ENCODE results near the gene TEX14. TPM values are rescaled to one million over a fixed set of nuclear protein-coding genes. Genes with fewer than 3 reads are reported as not detected.
"Not testable (repeated sequence)": the region's sequence is repeated elsewhere in the genome, so short reads cannot be mapped to it uniquely, and the experiment has no call there.

The TEX14 gene
- total RNA-seq, 1 experiment from 2014 or later, result not detected

DNA sequence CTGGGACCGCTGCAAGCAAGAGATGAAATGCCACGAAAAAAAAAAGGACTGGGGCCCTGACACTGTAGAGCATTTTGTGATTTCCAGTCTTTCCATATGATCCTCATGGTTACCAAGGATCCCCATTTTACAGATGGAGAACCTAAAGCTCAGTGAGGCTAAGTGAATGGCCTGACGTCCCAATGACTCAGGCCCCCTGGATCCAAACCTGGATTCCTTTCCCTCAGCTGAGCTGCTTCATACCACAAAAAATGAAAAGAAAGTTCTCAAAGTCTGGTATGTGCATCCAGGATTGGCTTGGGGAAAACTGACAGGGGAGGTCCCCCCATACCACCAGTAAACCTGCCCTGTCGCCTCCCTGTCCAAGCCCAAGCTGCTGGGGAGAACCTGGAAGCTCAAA is 80.5 kb downstream of the TEX14 start:
- DNase-seq (ENCODE audit: low read depth), result peak; percentile 5

DNA sequence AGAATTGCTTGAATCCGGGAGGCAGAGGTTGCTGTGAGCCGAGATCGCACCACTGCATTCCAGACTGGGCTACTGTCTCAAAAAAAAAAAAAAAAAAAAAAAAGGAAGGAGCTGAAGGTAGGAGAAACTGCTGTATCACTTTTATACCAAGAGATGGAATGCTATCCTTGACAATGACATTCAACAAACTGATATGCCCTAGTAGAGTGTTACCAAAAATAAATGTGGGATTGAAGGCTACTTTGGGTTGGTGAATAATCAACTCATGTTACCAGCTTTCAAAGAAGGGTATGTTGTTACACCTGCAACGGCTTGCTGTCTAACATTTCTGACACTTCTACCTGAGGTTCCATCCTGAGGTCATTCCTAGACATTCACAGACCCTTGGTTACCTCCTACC is 84.9 kb downstream of the TEX14 start:
- DNase-seq (ENCODE audit: low read depth), result no peak

DNA sequence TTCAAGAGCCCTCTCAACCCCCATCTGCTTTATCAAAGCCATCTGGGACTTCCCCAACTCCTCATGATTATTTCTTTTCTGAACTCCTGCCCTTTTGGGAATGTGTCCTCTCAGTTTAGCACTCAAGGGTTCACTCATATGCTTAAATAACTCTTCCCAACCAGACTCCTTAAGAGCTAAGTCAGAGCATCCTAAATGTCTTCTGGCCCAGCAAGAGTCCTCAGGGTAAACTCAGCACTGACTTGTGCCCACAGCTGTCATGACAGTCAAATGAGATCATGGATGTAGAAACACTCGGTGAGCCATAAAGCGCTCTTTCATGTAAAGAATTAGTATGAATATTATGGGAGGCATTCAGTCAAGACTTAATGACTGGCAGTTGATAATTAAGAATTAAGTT is 85.9 kb downstream of the TEX14 start:
- DNase-seq (ENCODE audit: low read depth), result no peak

DNA sequence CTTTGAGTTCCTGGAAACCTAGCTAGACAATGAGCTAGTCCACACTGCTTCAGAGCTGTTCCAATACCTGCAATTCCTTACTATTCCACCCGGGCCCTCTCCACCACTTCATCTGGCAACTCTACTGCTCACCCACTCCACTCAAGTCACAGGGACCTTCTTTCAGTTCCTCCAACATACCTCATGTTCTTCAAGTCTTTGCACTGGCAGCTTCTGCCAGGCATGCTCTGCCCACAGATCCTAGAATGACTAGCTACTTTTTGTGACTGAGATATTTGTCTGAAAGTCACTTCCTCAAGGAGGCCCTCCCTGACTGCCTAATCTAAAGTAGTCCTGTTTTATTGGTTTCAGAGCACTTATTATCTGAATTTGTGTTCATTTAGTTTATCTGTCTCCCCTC is 86.4 kb downstream of the TEX14 start:
- DNase-seq (ENCODE audit: low read depth), result no peak

DNA sequence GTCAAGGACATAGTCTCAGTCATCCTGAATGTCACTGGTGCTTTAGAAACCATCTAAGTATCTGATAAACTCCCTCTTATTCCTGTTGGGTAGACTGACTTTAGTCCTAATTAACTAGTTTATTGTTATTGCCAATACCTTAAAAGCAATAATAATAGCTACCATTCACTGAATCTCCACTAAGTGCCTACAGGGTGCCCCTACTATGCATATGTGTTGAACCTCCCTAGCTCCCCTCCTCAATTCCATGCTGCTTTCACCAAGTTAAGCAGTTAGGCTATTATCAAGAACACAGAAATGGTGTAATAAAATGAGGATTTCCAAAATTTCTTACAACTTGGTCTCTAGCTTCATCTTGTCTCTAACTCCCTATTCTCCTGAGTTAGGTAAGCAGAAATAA is 89.9 kb downstream of the TEX14 start:
- DNase-seq (ENCODE audit: low read depth), result no peak

DNA sequence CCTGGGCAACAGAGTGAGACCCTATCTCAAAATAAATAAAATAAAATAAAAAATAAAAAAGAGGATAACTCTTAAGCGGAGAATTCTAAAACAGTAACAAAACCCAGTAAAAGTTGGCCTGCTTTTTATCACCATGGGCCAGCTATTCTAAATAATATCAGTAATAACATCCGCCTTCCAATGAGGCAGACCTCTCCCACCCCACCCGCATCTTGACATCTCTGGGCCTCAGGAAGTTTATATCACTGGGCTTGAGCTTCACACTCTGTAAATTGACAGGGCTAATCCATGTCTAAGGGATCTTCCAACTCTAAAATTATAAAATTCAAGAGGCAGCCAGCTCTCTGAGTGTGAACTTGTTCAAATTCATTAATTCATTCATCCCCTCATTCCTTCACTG is 94.5 kb downstream of the TEX14 start:
- DNase-seq (ENCODE audit: low read depth), result no peak

DNA sequence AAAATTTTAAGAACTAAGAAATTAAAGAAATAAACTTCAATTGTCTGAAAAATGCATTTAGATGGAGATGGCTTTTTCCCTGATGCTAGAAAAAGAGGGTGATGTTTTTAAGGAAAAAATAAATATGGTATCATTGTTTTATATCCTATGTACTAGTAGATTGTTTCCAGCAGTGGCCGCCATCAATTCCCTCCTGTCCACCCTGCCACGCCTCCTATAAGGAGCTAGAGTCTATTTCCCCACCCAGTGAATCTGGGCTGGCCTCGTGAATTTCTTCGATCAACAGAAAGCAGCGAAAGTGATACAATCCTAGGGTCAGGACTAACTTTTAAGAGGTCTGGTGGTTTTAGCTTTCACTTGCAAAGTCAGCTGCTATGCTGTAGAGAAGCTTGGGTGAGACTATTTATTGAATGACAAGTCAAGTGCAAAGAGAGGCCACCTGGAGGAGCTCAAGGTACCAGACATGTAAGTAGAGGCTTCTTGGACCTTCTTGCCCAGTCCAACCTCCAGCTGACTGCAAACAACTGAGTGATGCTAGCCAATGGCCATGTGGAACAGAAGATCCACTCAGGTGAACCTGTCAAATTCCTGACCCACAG is 96.6 kb downstream of the TEX14 start:
- DNase-seq (ENCODE audit: low read depth), result peak; percentile 7

DNA sequence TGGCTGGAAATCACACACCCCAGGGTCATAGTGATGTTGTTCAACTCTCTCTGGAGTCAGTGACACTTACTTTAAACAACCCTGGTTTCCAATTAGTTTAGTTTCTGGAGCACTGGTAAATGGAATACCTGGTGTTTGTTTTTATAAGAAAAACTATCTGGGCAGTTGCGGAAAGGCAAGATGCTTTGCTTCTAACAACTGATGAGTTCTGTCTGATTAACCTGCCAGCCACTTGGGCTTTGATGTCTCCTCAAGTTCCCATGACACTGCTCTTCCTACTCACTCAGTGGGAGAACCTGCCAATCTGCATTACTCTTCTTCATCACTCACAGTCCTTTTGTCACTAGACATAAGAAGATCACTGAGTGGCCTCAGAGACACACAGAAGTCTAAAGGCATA is 98.7 kb downstream of the TEX14 start:
- no peak for DNase-seq (ENCODE audit: low read depth)

DNA sequence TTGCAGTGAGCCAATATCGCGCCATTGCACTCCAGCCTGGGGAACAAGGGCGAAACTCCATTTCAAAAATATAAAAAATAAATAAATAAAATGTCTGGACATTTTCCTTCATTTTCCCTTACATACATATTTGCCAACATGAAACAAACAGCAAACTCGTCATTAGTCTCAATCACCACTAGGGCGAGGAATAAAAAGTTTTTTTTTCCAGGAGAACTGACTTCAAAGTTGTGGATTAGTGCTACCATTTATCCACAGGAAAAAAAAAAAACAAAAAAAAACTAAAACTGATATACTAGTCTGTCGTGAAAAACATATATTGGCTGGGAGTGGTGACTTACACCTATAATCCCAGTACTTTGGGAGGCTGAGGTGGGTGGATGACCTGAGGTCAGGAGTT is 100.4 kb downstream of the TEX14 start:
- no peak for DNase-seq (ENCODE audit: low read depth)

DNA sequence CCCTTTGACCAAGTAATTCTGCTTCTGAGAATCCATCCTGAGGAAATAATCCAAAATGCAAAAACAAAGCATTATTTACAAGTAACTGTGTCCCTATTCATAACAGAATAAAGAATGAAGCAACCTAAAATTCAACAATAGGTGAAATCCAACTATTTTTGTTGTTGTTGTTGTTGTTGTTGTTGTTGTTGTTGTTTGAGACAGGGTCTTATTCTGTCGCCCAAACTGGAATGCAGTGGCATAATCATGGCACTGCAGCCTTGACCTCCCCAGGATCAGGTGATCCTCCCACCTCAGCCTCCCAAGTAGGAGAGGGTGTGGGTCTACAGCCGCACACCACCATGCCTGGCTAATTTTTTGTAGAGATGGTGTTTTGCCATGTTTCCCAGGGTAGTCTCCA is 101.5 kb downstream of the TEX14 start:
- no peak for DNase-seq (ENCODE audit: low read depth)

DNA sequence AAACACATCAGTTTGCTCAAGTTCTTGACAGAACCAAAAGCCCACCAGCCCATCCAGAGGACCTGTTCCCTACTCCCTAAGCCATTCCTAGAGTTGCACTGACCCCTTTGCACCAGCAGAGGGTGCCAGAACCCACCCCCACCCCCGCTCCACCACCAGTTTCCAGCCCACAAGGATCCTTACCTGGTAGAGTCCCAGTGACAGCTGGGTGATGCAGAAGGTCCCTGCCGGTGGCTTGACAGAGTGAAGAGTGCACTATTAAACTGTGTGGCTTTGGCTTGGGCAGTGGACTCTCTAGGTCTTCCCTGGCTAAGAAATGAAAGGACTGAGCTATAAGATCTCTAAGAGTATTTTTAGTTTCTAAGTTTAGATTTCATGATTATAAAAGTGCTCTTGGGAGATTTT is 104.1 kb downstream of the TEX14 start:
- DNase-seq (ENCODE audit: low read depth), result peak; percentile 33

DNA sequence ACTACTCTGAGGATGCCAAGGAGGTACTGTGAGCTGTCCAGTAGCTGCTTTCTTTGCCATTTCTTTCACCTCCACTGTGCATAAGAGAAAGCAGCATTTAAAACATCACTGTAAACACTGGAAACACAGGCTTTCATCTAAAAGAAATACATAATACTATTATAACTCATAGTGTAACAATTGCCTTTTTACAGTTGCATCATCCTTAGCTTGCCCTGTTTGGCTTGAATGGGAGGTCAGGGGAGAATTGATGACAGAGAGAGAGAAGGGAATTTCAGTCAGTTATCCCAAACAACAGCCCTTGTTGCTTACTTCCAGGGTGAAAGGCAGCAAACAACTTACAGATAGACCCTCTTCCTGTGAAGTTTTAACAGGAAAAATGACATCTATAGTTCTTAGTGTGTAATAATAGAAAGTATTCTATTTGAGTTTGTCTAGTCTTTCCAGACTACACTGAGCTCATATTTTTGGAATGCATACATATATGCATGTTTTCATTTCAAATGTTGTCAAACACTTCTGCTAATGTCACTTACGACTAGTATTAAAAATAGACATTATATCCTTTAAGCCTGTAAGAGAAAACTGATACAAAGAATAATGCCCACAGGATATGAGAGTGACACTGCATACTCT is 105.7 kb downstream of the TEX14 start:
- no peak for DNase-seq (ENCODE audit: low read depth)

DNA sequence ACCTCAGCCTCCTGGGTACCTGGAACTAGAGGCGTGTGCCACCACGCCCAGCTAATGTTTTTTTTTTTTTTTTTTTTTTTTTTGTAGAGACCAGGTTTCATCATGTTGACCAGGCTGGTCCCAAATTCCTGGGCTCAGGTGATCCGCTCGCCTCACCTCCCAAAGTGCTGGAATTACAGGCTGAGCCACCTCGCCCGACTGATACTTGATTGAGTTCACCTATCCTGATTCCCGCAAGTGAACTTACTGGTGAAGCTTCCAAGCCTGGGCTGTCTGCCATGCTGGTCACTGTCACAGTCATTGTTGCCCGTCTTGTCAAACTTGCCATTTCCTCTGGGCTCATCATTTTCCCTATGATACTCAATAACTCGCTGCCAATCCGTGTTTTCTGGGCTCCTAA is 106.3 kb downstream of the TEX14 start:
- DNase-seq (ENCODE audit: low read depth), result no peak

DNA sequence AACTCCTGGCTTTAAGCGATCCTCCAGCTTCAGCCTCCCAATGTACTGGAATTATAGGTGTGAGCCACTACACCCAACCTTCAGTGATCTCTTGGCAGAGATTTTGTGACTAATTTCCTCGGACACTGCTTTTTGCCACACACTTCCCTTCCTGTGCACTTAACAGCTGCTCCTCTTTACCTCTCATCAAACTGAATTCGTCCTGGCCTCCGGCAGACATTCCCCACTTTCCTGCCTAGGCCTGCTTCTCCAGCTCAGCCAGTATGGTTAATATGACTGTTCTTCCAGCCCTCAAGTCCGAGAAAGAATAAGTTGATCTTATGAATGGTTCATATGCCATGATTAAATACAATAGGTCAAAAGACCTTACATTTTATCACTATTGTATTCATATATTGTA is 108.4 kb downstream of the TEX14 start:
- DNase-seq (ENCODE audit: low read depth), result no peak

DNA sequence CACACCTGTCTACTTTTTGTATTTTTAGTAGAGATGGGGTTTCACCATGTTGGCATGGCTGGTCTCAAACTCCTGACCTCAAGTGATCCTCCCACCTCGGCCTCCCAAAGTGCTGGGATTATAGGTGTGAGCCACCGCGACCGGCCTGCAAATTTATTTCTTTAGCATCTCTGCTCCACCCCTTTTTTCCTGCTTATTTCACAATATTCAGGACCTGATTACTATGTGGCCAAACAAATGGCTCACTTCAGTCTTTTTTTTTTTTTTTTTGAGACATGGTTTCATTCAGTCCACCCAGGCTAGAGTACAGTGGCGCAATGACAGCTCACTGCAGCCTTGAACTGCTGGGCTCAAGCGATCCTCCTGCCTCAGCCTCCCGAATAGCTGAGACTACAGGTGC is 109.1 kb downstream of the TEX14 start:
- DNase-seq (ENCODE audit: low read depth), result not testable (repeated sequence)

DNA sequence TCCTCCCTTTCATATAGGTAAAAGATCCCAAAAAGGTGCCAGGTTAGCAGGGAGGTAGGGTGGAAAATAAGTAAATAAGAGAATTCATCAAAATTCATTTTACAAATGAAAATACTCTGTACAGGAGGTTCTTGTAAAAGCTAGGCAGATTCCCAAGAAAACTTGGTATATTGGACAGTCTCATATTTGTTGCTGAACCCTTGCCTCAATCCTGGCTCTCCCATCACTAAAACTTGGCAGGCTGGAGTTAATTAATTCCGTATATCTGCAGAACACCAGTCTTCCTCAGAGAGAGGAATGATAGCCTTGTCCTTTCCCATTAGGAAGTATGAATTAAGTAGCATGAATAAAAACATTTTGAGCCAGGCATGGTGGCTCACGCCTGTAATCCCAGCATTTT is 111.2 kb downstream of the TEX14 start:
- no peak for DNase-seq (ENCODE audit: low read depth)

DNA sequence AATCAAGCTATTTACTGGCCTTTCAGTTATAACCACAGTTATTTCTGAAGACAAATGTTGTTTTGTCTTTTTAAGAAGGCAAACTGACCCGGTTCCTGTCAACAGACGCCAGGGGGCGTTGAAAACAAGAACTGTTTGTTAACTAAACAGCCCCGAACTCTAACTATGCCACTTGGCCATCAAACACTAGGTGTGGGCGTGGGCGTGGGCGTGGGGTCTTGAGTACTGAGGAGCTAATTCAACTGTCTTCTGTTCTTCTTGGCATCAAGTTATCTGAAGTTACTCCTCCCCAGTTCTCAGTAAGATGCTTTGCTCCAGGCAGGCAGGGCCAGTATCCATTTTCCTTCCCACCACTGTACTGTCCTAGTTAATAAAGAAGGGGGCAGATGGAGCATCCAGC is 114.1 kb downstream of the TEX14 start:
- peak; percentile 52 for DNase-seq (ENCODE audit: low read depth)

DNA sequence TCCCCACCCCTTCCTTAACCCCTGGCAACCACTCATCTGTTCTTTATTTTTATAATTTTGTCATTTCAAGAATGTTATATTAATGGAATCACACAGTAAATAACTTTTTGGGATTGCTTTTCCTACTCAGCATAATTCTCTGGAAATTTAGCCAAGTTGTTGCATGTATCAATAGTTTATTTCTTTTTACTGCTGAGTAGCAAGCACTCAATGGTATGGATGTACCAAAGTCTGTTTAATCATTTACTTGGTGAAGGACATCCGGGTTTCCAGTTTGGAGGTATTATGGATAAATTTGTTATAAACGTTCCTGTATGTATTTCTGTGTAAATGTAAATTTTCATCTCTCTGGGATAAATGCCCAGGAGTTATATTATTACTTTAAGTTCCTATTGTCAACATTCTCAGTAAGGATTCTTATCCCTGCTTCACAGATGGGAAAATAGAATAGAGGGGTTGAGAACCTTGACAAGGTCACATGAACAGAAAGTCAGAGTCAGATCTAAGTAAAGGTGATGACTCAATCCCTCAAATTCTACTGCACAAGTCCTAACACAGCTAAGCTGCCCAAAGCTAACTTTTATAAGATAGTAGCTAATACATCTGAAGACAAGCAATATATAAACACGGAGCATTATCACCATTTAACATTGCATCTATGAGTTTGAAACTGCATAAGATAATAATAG is 115.0 kb downstream of the TEX14 start:
- peak; percentile 7 for DNase-seq (ENCODE audit: low read depth)

DNA sequence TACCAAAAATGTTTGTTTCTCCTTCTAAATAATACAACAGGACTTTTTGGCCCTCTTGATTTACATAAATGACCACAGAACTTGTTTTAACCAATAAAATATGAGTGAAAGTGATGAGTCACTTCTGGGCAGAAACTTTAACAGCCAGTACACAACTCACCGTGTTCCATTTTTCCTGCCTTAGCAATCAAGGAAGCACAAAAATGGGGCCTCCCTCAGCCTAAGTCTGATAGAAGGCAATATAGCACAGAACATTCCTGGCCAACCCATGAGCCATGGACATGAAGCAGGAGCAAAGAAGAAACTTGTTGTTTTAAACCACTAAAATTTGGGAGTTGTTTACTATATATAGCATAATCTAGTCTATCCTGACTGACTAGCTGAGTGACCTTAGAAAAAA is 116.3 kb downstream of the TEX14 start:
- DNase-seq (ENCODE audit: low read depth), result peak; percentile 76

DNA sequence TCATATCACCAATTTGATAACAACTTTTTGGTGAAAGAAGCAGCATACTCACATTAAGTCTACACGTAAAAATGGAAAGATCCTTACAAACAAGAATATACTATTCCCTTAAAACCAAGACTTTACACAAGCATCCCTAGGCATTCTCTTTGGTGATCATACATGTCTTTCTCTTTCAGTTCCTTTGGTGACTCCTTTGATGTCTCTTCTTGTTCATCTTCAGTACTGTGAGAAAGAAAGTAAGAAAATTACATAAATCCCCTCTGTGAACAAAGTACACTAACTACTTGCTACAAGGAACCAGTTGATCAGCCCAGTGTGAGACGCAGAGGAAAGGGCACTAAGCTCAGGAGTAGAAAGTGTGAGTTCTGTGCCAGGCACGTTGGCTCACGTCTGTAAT is 117.8 kb downstream of the TEX14 start:
- no peak for DNase-seq (ENCODE audit: low read depth)

DNA sequence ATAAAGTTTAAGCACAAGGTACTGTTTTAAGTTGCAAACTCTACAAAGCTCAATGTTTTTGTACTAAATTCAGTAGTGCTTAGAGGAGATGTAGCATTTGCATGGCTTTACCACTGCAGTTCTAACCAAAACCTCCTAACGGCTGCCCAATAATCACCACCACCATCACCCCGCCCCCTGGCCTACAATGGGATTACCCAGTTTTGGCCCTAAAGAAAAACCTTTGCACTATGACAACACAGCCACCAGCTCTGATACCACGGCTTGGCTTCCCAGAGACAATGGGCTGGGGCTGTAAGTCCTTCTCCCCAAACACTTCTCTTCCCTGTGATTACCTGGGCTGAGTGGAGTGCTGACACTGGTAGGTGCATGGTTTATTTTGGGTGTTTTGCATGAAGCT is 119.0 kb downstream of the TEX14 start:
- no peak for DNase-seq (ENCODE audit: low read depth)

DNA sequence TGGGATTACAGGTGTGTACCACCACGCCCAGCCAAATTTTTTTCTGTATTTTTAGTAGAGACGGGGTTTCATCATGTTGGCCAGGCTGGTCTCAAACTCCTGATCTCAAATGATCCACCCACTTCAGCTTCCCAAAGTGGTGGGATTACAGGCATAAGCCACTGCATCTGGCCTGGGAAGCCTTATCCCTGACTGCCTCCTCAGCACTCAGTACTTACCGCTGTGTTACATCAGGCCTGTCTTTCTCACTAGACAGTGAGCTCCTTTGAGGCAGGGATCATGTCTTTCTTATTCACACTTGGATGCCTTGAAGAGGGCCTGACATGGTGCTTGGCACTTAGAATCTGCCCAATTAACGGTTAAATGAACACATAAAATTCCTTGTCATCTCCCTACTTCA is 121.1 kb downstream of the TEX14 start:
- no peak for DNase-seq (ENCODE audit: low read depth)

DNA sequence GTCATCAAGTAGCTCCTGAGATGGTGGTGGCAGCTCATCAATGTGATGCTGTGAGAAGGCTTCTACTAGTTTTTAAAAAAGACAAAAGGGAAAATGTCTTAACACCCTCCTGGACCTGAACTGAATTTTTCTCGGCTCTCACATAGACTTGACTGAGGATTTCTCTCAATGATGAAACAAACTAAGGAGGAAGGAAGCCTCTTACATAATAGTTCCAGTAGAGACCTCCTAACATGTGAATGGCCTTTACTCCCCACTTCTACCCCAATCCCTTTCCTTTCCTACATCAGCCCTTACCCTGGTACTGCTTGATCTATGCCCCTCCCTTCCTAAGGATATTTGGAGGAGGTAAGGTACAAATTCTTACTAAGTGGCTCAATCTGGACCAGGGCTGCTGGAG is 122.6 kb downstream of the TEX14 start:
- DNase-seq (ENCODE audit: low read depth), result no peak

All from M059J (cell line).